NCI-H510A treated with DMSO at 0.1 percent for 48 hours (cell line): ENCODE results near the gene DEFB108B.
"Not testable (repeated sequence)": the region's sequence is repeated elsewhere in the genome, so short reads cannot be mapped to it uniquely, and the experiment has no call there.

Experiments used
- DNase-seq: peaks from one replicate; lab custom pipeline; 2025; lab: John Stamatoyannopoulos, UW

The DEFB108B gene

DNA sequence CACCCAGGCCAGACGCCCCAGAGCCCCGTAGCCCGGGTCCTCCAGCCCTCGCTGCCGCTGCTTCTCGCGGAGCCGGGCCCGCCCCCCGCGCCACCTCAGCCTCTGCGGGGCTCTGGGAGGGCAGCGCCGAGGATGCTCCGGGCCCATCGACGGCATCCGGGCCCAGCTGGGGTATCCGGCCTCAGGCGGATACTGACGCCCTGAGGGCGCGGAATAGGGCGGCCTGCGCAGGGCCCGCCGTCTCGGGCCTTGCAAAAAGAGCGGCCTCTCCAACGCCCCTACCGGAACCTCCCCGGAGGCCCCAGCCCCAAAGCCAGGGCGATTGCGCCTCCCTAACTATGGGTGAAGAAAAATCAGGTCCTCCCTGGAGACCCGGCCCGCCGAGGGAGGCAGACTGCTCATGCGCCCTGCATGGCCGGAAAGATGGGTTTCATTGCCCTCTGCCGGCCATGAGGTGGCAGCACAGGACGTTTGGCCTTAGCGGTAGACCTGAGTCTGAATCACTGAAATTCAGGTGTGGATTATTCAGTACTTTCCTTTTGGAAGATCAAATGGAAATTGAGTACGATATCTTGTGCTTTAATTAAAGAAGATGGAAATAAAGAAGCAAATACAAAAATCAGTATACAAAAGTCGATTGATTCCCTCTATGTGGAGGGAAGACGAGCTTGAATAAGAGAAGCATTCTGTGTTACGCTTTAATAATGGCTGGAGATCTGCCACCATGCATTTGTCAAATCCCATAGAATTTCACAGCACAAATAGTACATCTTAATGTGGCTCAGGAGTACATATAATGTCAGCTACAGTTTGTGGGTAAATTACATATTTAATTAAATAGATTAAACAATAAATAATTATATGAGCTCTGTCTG lies 19.3 kb upstream of the DEFB108B start:
- peak; percentile 36 for DNase-seq

DNA sequence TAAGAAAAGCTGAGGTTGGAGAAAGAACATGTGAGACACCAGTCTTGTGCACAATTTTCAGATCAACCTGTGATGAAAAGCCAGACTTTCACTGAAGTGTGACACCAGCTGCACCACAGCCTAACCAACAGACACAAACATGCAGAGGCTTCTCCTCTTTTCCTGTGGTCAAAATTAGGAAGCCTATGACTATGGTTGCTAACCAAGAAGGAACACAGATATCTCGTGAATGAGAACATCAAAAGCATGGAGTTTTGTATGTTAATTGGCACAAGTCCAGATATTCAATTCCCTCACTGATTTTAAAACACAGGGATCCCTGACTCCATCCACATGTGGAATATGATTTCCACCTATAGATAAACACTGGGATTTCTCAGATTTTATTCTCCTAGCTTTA lies 11.5 kb upstream of the DEFB108B start:
- not testable (repeated sequence) for DNase-seq

DNA sequence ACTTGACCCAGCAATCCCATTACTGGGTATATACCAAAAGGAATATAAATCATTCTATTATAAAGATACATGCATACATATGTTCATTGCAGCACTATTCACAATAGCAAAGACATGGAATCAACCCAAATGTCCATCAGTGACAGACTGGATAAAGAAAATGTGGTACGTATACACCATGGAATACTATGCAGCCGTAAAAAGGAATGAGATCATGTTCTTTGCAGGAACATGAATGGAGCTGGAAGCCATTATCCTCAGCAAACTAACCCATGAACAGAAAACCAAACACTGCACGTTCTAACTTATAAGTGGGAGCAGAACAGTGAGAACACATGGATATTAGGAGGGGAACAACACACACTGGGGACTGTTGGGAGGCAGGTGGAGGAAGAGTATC lies 3.8 kb upstream of the DEFB108B start:
- DNase-seq = not testable (repeated sequence)

DNA sequence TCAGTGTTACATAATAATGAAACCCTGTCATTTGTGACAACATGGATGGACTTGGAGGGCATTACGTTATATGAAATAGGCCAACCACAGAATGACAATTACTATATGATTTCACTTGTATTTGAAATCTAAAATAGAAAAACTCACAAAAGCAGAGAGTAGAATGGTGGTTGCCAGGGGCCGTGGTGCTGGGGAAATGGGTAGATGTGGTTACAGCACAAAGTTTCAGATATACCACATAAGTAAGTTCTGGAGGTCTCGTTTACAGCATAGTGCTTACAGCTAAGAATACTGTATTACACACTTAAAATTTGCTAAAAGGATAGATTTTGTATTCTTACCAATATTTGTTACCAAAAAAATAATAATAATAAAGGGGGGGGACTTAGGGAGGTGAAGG lies 3.3 kb upstream of the DEFB108B start:
- DNase-seq = not testable (repeated sequence)

DNA sequence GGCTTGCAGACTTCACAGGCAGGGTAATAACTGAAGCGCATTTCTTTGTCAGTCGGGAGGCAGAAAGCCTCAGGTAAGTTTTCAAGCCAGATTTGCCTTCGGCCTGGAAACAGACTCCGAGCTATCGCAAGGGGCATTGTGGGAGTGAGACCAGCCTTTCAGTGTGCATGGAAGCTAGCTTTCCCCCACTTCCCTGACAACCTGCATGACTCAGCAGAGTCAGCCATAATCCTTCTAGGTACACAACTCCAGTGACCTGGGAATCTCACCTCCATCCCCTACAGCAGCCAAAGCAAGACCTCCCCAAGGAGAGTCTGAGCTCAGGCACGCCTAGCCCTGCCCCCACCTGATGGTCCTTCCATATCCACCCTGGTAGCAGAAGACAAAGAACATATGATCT lies 9.7 kb downstream of the DEFB108B start:
- DNase-seq = not testable (repeated sequence)

DNA sequence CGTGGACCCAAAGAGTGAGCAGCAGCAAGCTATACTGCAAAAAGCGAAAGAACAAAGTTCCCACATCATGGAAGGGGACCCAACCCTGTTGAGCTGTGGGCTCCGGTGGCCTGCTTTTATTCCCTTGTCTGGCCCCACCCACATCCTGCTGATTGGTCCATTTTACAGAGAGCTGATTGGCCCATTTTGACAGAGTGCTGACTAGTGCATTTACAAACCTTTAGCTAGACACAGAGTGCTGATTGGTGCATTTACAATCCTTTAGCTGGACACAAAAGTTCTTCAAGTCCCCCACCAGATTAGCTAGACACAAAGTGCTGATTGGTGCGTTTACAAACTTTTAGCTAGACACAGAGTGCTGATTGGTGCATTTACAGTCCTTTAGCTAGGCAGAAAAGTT lies 10.4 kb downstream of the DEFB108B start:
- DNase-seq = not testable (repeated sequence)

DNA sequence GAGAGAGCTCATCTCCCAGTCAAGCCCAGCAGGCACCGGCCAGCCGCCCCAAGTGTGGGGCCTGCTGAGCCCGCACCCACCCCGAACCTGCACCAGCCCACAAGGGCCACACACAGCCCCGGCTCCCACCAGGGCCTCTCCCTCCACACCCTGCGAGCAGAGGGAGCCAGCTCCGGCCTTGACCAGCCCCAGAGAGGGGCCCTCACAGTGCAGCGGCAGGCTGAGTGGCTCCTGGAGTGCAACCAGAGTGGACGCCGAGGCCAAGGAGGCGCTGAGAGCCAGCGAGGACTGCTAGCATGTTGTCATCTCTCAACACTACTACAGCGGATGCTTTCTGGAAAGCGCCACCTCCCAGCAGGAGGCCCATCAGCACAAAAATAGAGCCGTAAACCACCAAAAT lies 10.9 kb downstream of the DEFB108B start:
- no peak for DNase-seq

DNA sequence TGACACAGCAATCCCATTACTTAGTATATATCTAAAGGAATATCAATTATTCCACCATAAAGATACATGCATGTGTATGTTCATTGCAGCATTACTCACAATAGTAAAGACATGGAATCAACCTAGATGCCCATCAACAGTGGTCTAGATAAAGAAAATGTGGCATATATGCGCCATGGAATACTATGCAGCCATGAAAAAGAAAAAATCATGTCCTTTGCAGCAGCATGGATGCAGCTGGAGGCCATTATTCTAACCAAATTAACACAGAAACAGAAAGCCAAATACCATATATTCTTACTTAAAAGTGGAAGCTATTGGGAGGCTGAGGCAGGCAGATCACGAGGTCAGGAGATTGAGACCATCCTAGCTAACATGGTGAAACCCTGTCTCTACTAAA lies 20.9 kb downstream of the DEFB108B start:
- DNase-seq = not testable (repeated sequence)

DNA sequence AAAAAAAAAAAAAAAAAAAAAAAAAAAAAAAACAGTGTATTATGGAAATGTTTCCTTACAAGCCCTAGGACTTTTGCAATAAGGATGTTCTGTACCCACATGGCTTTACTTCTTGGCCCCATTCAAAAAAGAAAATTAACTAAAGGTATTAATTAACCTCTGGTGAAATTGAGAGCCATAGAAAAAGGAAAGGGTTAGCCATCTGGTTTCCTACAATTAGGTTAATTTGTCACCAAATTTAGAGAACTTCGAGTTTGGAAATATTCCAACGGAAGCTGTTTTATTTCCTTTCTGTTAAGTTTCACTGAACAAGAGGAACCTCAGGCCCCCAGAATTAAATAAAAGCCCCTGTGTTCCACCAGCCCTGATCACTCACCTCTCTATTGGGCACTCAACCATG lies 22.9 kb downstream of the DEFB108B start:
- not testable (repeated sequence) for DNase-seq

DNA sequence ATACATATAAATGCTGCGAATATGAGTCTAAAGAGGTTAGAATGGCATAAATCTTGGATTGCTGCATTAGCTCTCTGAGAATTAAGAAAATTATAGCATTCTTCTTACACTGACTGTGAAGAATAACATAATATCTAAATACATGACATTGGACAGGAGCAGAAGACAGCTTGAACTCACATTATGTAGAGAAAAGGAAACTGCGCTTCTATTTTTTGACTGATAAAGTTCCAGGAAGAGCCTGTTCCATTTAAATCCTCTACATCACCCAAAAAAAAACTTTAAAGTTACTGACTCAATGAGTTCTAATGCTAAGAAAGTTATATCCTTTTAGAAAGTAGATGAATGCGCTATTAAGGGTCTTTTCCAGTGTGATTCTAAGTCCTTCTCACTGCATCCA lies 27.8 kb downstream of the DEFB108B start:
- not testable (repeated sequence) for DNase-seq

DNA sequence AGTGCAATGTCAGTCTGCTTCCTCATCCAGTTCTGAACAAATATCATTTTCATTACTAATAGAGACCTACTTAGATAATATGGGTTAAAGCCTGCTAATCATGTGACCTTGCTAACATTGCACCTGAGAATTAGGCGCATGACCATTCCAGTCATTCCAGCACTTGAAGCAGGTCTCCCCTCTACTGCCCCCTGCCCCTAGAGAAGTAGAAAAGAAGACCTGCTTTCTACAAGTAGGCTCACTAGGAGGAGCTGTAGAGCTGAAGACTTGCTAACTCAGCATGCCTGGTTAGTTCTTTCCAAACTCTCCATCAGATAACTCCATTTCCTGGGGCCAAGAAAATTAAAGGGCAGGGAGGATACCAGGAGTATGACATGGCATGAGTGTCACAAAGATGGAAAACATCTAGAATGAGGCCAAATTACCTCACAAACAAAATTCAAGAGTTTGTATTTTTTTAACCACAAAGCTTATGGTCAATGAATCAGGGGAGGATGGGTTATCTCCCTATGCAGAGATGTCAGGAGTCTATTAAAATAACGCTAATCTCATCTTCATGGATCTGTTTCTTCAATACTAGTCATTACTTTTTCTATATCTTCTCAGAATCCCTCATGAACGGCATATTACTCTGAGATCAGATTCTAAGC lies 31.1 kb downstream of the DEFB108B start:
- peak; percentile 10 for DNase-seq

DNA sequence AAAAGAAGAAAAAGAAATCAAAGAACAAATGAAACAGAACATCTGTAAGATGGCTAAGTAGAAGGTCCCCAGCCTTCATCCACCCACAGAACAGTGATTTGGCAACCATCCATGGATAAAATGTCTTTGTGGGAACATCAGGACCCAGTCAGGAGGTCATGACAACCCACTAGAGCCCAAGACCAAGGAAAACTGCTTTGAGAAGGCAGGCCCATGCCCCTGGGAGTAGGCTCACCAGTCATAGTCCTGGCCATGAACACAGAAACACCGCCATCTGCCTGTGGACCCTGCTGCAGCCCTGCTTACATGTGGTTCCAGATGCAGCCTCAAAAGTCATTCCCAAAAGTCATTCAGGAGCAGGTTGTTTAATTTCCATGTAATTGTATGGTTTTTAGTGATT lies 34.2 kb downstream of the DEFB108B start:
- DNase-seq = not testable (repeated sequence)

DNA sequence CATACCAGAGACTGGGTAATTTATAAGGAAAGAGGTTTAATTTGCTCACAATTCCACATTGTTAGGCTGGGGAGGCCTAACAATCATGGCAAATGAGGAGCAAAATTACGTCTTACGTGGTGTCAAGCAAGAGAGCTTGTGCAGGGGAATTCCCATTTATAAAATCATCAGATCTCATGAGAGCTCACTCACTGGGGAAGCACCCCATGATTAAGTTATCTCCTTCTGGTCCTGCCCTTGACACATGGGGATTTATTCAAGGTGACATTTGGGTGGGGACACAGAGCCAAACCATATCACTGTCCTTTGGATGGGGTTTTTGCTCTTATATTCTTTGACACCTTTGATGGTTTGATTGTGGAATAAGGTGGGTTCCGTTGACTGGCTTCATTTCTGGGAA lies 36.9 kb downstream of the DEFB108B start:
- not testable (repeated sequence) for DNase-seq

DNA sequence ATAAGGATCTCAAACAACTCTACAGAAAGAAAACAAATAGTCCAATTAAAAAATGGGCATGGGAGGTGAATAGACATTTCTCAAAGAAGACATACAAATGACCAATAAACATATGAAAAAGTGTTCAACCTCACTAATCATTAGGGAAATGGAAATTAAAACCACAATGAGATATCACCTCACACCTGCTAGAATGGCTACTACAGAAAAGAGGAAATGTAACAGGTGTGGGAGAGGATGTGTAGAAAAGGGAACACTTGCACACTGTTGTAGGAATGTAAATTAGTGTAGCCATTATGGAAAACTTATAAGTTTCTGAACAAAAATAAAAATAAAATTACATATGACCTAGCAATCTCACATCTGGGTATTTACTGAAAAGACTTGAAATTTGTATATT lies 37.7 kb downstream of the DEFB108B start:
- DNase-seq = not testable (repeated sequence)

DNA sequence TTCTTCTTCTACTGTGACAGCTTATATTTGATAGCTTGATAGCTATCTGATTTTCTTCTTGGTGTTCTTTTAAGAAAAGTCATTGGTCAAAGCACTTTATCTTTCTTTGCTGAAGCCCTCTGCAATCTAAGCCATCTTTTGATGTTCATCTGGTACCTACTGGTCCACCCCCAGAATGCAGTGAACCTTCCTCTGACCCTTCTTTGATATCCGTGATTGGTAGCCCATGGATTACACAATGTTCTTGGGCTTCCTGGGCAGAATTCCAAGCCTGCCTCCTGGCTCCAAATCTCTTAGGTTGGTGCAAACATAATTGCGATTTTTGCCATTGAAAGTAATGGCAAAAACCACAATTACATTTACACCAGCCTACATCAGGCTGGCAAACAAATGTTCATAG lies 43.3 kb downstream of the DEFB108B start:
- DNase-seq = not testable (repeated sequence)

DNA sequence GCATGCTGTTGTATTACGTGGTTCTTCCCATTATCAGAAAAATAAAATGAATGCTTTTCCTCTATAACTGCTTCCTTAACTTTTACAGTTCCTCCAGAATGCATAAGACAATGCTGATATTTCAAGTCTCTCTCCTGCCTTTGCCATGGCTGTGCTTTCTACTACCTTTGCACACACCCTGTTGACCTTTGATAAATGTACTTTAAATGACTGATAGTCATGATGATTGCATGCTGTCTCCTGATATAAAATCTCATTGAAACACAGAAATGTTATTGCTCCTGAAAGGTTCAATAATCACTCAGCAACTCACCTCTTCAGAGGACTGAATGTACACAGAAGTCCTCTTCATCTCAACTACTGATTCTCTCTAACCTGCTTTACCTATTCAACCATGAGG lies 45.1 kb downstream of the DEFB108B start, which contains the start of gene DEFB131B:
Gene DEFB131B (plus strand): TSS at position 395 of the 400 bp plus-strand sequence. CDS start 0 bp downstream, at position 395.
- not testable (repeated sequence) for DNase-seq

DNA sequence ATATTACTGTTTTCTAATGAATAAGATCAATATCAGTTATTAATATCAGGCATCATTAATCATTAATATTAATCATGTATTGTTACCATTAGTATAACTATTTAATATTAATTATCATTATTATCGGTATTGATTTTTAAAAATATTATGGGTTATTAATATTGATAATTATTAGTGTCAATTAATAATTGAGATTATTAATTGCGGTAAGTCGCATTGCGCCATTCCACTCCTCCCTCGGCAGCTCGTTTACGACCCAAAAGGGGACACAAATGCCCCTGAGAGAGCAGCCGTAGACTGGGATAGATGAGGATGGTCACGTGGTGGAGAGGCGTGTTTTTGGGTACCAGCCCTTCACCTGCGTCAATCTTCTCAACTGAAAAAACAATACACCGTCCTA lies 52.8 kb downstream of the DEFB108B start:
- DNase-seq = not testable (repeated sequence)
